Spleen (tissue), 7 donors: ENCODE results near the gene SLC9A3.

Experiments
- POLR2AphosphoS5 ChIP-seq, 3 donors: sonication (generic); formaldehyde crosslinking; IDR thresholded peaks; one replicate each; pipeline ENCODE4 v1.5.1; 2017; ENCODE audit warnings: antibody characterized with exemption in 3 of 3
- TF ChIP-seq, protein P1 (sequence below), 11 experiments: fragments of 200-600 bp in 7 of 11; fragments of 450-650 bp in 4 of 11; sonication (generic) in 4 of 11; IDR thresholded peaks in 8 of 11; conservative IDR thresholded peaks in 3 of 11; 1 replicate in 7 of 11; 2 replicates in 4 of 11; pipeline versions ENCODE4 v1.4.0 to v1.8.0; 2016 to 2021; ENCODE audit warnings: antibody characterized with exemption in 11 of 11, inconsistent platforms in 4 of 11, mild to moderate bottlenecking in 1 of 11
- donor health status: DM: no; HTN: no; CAD: no; lungs with moderate emphysema.
- donor health status: DM: no; HTN: no; CAD: no.
- donor health status: DM: no; HTN: no; CAD: no.

- TF ChIP-seq, protein P1, sequence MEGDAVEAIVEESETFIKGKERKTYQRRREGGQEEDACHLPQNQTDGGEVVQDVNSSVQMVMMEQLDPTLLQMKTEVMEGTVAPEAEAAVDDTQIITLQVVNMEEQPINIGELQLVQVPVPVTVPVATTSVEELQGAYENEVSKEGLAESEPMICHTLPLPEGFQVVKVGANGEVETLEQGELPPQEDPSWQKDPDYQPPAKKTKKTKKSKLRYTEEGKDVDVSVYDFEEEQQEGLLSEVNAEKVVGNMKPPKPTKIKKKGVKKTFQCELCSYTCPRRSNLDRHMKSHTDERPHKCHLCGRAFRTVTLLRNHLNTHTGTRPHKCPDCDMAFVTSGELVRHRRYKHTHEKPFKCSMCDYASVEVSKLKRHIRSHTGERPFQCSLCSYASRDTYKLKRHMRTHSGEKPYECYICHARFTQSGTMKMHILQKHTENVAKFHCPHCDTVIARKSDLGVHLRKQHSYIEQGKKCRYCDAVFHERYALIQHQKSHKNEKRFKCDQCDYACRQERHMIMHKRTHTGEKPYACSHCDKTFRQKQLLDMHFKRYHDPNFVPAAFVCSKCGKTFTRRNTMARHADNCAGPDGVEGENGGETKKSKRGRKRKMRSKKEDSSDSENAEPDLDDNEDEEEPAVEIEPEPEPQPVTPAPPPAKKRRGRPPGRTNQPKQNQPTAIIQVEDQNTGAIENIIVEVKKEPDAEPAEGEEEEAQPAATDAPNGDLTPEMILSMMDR (IDR thresholded peaks at IDR 0.05 in 8 of 11, conservative IDR thresholded peaks at IDR 0.05 in 3 of 11) = no peak
- no peak for TF ChIP-seq POLR2AphosphoS5 (IDR thresholded peaks at IDR 0.05)
These were observed 8.4 kb upstream of the SLC9A3 start for GRCh38 chr5:532521-533242.
